Suprapubic skin (tissue), 3 donors: ENCODE data around the gene ALDH3B2.

Experiments used
- POLR2A ChIP-seq, 2 donors: fragments of 450-650 bp; IDR thresholded peaks; one replicate each; pipeline ENCODE4 v1.6.1; 2017; ENCODE audit warnings: antibody characterized with exemption in 2 of 2, mild to moderate bottlenecking in 2 of 2, moderate library complexity in 2 of 2
- TF ChIP-seq, protein P1 (sequence below), 2 donors: fragments of 200-600 bp in 1 of 2; fragments of 450-650 bp in 1 of 2; sonication (generic) in 1 of 2; IDR thresholded peaks; one replicate each; pipeline ENCODE4 v1.5.1; 2016 to 2019; ENCODE audit warnings: antibody characterized with exemption in 2 of 2, mild to moderate bottlenecking in 1 of 2, moderate library complexity in 1 of 2

GRCh38 chr11:67635231-67635521, 39.2 kb downstream of the ALDH3B2 start:
- no peak for TF ChIP-seq POLR2A (IDR thresholded peaks at IDR 0.05)
- TF ChIP-seq, protein P1, sequence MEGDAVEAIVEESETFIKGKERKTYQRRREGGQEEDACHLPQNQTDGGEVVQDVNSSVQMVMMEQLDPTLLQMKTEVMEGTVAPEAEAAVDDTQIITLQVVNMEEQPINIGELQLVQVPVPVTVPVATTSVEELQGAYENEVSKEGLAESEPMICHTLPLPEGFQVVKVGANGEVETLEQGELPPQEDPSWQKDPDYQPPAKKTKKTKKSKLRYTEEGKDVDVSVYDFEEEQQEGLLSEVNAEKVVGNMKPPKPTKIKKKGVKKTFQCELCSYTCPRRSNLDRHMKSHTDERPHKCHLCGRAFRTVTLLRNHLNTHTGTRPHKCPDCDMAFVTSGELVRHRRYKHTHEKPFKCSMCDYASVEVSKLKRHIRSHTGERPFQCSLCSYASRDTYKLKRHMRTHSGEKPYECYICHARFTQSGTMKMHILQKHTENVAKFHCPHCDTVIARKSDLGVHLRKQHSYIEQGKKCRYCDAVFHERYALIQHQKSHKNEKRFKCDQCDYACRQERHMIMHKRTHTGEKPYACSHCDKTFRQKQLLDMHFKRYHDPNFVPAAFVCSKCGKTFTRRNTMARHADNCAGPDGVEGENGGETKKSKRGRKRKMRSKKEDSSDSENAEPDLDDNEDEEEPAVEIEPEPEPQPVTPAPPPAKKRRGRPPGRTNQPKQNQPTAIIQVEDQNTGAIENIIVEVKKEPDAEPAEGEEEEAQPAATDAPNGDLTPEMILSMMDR (IDR thresholded peaks at IDR 0.05) = no peak
